Thoracic aorta (tissue), 2 donors: ENCODE results near the gene MCAT. TPM values are rescaled to one million over a fixed set of nuclear protein-coding genes. Genes with fewer than 3 reads are reported as not detected.

Experiments used
- ATAC-seq: fragments of 150-250 bp; one replicate; pipeline ENCODE4 v1.8.0; 2017; ENCODE audit warnings: low read depth; ENCODE audit not compliant: insufficient number of reproducible peaks, low FRiP score
- DNase-seq: peaks from one replicate; pipeline ENCODE4 v3.0.0-alpha.2; 2020; ENCODE audit warnings: low spot score
- H3K27ac ChIP-seq, 2 donors: fragments of 200-600 bp; sonication (generic); 1 replicate in 1 of 2; 2 replicates in 1 of 2; pipeline ENCODE4 v1.5.1; 2016; ENCODE audit warnings: mild to moderate bottlenecking in 2 of 2, moderate library complexity in 2 of 2
- H3K27me3 ChIP-seq: fragments of 200-600 bp; sonication (generic); replicated peaks from 2 replicates; pipeline ENCODE4 v1.6.0; 2016; ENCODE audit warnings: mild to moderate bottlenecking; ENCODE audit not compliant: insufficient read depth
- H3K36me3 ChIP-seq: fragments of 200-600 bp; sonication (generic); one replicate; pipeline ENCODE4 v1.5.1; 2016
- H3K4me1 ChIP-seq, 2 donors: fragments of 200-600 bp; sonication (generic); 1 replicate in 1 of 2; 2 replicates in 1 of 2; pipeline versions ENCODE4 v1.5.1 to v1.6.0; 2016; ENCODE audit warnings: low read depth in 2 of 2, mild to moderate bottlenecking in 1 of 2; ENCODE audit not compliant: control insufficient read depth in 1 of 2
- H3K4me3 ChIP-seq: fragments of 200-600 bp; sonication (generic); 2 replicates; pipeline ENCODE4 v1.5.1; 2016; ENCODE audit warnings: mild to moderate bottlenecking
- H3K9me3 ChIP-seq: fragments of 200-600 bp; sonication (generic); 2 replicates; pipeline ENCODE4 v1.5.1; 2016
- total RNA-seq, 2 donors: library from RNA; depleted of rRNA; stranded (reverse); fragments of >200 nt; gene quantifications; one replicate each; pipeline versions ENCODE4 v1.1.0 to v1.2.3, GENCODE V29; 2016
- TF ChIP-seq, protein P1 (sequence below): fragments of 200-600 bp; sonication (generic); IDR thresholded peaks from one replicate; pipeline ENCODE4 v1.5.1; 2019; ENCODE audit warnings: antibody characterized with exemption

Gene MCAT
- total RNA-seq, 2 donors from 2014 or later, result 9.5 to 16.1 TPM

GRCh38 chr22:43085658-43086606 is 57.3 kb downstream of the MCAT start:
- H3K4me1 ChIP-seq, result peaks cover 3 to 7% of the 10 kb centered on the region in 2 donors
- H3K27me3 ChIP-seq, result no peaks in the 10 kb centered on the region
- TF ChIP-seq, protein P1, sequence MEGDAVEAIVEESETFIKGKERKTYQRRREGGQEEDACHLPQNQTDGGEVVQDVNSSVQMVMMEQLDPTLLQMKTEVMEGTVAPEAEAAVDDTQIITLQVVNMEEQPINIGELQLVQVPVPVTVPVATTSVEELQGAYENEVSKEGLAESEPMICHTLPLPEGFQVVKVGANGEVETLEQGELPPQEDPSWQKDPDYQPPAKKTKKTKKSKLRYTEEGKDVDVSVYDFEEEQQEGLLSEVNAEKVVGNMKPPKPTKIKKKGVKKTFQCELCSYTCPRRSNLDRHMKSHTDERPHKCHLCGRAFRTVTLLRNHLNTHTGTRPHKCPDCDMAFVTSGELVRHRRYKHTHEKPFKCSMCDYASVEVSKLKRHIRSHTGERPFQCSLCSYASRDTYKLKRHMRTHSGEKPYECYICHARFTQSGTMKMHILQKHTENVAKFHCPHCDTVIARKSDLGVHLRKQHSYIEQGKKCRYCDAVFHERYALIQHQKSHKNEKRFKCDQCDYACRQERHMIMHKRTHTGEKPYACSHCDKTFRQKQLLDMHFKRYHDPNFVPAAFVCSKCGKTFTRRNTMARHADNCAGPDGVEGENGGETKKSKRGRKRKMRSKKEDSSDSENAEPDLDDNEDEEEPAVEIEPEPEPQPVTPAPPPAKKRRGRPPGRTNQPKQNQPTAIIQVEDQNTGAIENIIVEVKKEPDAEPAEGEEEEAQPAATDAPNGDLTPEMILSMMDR, result no peak
- H3K9me3 ChIP-seq, result no peaks in the 10 kb centered on the region
- ATAC-seq, result no peak
- DNase-seq, result no peak
- no peak overlapping the region for H3K4me3 ChIP-seq
- H3K36me3 ChIP-seq, result no peaks in the 10 kb centered on the region
- no peak overlapping the region for H3K27ac ChIP-seq

Other genes with a start within 250 kb of the MCAT start
- gene PACSIN2, start 128.2 kb downstream of the MCAT start, total RNA-seq, result 100 to 1,000 TPM; 135 to 155 TPM
- 1 to 10 TPM; 1.1 to 4.3 TPM for gene TTLL1, start 54.0 kb downstream of the MCAT start, total RNA-seq
- gene BIK, start 32.6 kb downstream of the MCAT start, total RNA-seq, result not detected
- gene TSPO, start 8.2 kb upstream of the MCAT start, total RNA-seq, result 100 to 1,000 TPM; 238 to 472 TPM
- 10 to 100 TPM; 22.4 to 23.2 TPM for gene TTLL12, start 43.7 kb upstream of the MCAT start, total RNA-seq
- gene SCUBE1, start 200.0 kb upstream of the MCAT start, total RNA-seq, result 10 to 100 TPM in 1 of 2 donors, 1 to 10 TPM in 1; 6.0 to 25.0 TPM